RWPE1 (cell line): ENCODE measurements around the gene GREB1.

ENCODE experiments used
- CTCF ChIA-PET: fragments of 350-600 bp; sonication (Branson Sonifier 250); formaldehyde crosslinking; extraction: SDS; loops from one replicate; lab custom pipeline; 2021; lab: Yijun Ruan, JAX
- POLR2A ChIA-PET: fragments of 400-600 bp; formaldehyde crosslinking; extraction: SDS; loops from one replicate; lab custom pipeline; 2020; ENCODE audit warnings: antibody characterized with exemption; ENCODE audit not compliant: low non-redundant PET; lab: Yijun Ruan, JAX
- DNase-seq: peaks from one replicate; pipeline ENCODE4 v3.0.0; 2012; ENCODE audit warnings: low spot score
- H3K27ac ChIP-seq: fragments of 450-650 bp; 2 replicates; pipeline ENCODE4 v1.5.1; 2017
- TF ChIP-seq, protein P1 (sequence below): fragments of 450-650 bp; conservative IDR thresholded peaks from 2 replicates; pipeline ENCODE4 v1.5.1; 2017; ENCODE audit warnings: low read depth, mild to moderate bottlenecking

The GREB1 gene

DNA sequence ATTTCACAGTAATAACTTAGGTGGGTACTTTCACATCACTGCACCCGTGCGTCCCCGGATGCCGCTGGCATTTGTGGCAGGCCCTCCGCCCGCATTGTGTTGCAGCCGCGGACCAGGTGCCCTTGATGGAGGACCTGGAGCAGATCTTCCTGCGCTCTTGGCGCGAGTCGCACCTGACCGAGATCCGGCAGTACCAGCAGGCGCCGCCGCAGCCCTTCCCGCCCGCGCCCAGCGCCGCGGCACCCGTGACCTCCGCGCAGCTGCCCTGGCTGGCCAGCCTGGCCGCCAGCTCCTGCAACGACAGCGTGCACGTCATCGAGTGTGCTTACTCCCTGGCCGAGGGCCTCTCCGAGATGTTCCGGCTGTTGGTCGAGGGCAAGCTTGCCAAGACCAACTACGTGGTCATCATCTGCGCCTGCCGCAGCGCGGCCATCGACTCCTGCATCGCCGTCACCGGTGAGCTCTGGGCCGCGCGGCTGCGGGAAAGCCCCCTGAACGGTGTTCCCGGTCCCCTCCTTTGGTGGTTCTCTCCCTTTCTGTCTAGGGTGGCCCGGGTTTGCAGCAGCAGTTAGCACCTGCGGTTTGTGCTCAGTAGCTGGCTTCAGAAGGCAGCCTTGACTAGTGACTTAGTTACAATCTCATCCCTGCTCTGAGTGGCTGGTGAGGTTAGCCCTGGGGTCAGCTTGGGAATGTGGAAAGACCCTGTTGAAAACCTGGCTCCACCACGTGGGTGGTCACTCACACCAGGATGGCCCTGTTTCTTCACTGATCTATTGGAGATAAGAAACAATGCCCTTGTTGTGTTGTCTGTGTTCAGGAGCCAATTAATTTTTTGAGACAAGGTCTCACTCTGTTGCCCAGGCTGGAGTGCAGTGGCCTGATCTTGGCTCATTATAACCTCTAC is 59.1 kb downstream of the GREB1 start:
- DNase-seq = no peak
- TF ChIP-seq, protein P1, sequence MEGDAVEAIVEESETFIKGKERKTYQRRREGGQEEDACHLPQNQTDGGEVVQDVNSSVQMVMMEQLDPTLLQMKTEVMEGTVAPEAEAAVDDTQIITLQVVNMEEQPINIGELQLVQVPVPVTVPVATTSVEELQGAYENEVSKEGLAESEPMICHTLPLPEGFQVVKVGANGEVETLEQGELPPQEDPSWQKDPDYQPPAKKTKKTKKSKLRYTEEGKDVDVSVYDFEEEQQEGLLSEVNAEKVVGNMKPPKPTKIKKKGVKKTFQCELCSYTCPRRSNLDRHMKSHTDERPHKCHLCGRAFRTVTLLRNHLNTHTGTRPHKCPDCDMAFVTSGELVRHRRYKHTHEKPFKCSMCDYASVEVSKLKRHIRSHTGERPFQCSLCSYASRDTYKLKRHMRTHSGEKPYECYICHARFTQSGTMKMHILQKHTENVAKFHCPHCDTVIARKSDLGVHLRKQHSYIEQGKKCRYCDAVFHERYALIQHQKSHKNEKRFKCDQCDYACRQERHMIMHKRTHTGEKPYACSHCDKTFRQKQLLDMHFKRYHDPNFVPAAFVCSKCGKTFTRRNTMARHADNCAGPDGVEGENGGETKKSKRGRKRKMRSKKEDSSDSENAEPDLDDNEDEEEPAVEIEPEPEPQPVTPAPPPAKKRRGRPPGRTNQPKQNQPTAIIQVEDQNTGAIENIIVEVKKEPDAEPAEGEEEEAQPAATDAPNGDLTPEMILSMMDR = no peak
- CTCF ChIA-PET = interaction anchor here (0.8 kb wide), 1 partner anchor 8 kb away, joined by 3 read pairs; no protein-coding TSS in a partner anchor
- H3K27ac ChIP-seq = no peak overlapping the region
- POLR2A ChIA-PET = no interaction called here

DNA sequence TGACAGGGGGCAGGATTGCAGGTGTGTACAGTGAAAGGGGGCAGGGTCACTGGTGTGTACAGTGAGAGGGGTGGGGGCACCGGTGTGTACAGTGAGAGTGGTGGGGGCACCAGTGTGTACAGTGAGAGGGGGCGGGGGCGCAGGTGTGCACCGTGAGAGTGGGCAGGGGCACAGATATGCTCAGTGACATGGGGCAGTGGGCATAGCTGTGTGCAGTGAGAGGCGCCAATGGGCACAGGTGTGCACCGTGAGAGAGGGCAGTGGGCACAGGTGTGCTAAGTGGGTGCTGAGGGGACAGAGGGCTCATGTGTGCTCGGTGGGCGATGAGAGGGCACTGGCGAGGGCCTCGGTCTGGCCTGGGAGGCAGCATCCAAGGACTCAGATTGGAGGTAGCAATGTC is 63.0 kb downstream of the GREB1 start:
- ChIA-PET POLR2A (no interaction called here), CTCF (interaction anchor here (0.7 kb wide), 1 partner anchor 12 kb away, joined by 3 read pairs; no protein-coding TSS in a partner anchor)
- no peak overlapping the region for H3K27ac ChIP-seq
- TF ChIP-seq, protein P1 = no peak
- DNase-seq = no peak

DNA sequence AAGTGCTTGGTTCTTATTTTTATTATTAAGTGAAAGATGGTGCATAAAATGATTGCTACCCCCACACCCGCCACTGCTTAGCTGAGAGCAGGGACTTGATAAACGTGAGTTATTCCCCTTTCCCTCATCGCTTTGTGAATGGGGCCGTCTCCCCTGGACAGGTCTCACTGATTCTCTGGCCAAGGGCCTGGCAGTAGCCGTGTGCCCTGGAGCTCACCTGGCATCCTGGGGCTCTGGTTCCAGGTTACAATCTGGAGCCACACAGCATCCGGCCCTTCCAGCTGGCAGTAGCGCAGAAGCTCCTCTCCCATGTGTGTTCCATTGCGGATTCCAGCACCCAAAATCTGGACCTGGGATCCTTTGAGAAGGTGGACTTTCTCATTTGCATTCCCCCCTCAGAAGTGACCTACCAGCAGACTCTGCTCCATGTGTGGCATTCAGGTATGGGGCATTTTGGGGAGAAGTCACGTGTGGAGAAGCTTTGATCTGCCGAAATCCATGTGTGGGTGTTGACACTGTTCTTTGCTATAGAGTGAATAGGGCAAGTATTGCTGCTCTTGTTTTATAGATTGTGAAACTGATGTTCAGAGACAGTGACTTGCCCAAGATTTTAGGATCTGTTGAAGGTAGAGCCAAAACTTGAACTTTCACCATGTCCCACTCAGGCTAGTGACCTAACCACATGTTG is 63.8 kb downstream of the GREB1 start:
- POLR2A ChIA-PET = no interaction called here
- DNase-seq = no peak
- CTCF ChIA-PET = interaction anchor here (0.8 kb wide), 1 partner anchor 16 kb away, joined by 3 read pairs; no protein-coding TSS in a partner anchor
- TF ChIP-seq, protein P1 = no peak
- H3K27ac ChIP-seq = no peak overlapping the region

DNA sequence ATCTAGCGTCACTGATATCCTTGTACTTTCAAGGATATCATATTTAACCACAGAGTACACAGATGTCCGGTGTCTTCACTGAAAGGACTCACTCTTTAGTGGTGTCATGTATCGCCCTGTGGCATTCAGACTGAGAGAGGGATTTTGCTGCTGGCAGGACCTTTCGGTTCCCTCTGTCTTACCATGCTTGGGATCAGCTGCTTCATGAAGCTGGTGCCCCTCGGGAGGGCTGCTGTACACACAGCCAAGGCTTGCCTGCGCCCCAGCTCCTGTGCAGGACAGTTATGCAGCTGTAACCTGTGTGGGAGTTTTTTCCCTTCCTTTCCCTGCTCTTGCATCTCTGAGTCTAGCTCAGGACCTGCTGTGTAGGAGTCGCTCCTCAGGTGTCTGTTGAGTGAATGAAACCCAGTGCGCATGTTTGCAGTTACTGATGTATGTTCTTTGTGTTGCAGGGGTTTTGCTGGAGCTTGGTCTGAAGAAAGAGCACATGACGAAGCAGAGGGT is 64.4 kb downstream of the GREB1 start:
- TF ChIP-seq, protein P1 = no peak
- H3K27ac ChIP-seq = no peak overlapping the region
- ChIA-PET POLR2A (no interaction called here), CTCF (interaction anchor here (0.8 kb wide), 1 partner anchor 16 kb away, joined by 3 read pairs; no protein-coding TSS in a partner anchor)
- no peak for DNase-seq

DNA sequence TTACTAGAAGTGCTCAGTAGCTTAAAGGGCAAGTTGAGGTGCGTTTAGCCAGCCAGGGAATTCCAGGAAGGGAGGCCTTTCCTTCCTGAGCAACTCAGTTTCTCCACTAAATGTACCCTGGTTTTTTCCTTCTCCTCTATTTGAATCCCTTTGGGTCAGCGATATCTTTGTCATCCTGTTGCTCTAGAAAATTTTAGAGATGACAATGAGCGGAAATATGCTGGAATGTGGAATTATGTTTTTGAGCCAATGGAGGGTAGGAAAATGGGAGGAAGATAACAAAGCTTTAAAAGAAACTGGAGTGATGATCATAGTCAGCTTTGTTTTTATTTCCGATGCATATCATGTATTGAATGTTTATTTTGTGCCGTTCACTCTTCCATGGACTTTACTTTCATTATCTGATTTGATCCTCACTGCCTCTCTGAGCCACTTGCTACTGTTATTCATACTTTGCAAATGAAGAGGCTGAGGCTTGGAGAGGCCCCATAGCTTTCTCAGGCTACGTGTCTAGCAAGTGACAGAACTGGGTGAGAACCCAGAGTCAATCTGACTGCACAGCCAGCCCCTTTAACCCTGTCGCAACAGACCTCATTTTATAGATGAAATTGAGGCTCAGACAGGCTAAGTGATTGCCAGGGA is 68.8 kb downstream of the GREB1 start:
- POLR2A ChIA-PET = no interaction called here
- TF ChIP-seq, protein P1 = no peak
- no peak for DNase-seq
- CTCF ChIA-PET = interaction anchor here (1.1 to 1.8 kb wide), 3 partner anchors 19 to 125 kb away, joined by 3 to 6 read pairs (median 3); no protein-coding TSS in a partner anchor
- H3K27ac ChIP-seq = no peak overlapping the region
